ENCODE data around the gene ULK1. TPM values are rescaled to one million over a fixed set of nuclear protein-coding genes. Genes with fewer than 3 reads are reported as not detected.
"Not testable (repeated sequence)": the region's sequence is repeated elsewhere in the genome, so short reads cannot be mapped to it uniquely, and the experiment has no call there.

The ULK1 gene
- total RNA-seq, 1 donor from 2014 or later = 21.3 TPM

DNA sequence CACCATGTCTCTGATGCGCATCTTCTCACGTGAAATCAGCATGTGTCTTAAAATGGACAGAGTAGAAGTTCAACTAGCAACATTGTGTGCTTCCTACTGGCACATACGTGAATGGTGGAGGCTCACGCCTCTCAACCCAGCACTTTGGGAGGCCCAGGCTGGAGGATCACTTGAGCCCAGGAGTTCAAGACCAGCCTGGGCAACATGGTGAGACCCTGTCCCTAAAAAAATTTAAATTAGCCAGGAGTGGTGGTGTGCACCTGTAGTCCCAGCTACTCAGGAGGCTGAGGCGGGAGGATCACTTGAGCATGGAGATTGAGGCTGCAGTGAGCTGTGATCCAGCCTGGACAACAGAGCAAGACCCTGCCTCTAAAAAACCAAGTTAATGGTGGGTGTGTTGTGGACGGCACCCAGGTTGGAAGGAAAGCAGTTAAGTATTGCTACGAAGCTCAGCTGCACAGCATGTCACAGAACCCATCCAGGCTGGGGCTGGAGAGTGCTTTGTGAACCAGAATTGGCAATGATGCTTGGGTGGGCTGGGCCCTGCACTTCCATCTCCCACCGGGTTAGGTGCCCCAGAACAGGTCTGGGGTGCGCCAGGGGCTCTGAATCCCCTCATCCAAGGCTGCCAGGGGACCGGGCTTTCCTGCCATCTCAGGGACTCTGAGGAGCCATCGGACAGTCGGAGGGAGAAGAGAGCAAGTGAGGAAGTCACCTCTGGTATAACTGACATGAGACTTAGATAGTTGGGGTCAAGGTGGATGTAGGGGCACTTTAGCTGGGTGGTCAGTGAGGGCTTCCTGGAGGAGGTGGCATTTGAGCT, 33.0 kb upstream of the ULK1 start:
- intact Hi-C loops (cut with micrococcal nuclease) = no loop called here

DNA sequence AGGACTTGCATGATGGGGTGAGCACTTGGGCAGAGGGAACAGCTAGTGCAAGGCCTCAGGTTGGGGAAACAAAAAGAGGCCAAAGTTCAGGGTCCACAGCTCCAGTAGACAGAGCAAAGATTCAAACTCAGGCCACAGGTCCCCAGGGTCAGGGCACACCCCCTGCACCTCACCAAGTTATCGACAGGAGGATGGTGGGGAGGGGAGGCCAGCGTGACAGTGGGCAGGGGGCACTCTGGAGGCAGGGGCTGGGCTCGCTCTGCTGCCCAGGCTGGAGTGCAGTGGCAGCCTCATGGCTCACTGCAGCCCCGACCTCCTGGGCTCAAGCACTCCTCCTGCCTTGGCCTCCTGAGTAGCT, 32.4 kb upstream of the ULK1 start:
- intact Hi-C loops (cut with micrococcal nuclease) = no loop called here

DNA sequence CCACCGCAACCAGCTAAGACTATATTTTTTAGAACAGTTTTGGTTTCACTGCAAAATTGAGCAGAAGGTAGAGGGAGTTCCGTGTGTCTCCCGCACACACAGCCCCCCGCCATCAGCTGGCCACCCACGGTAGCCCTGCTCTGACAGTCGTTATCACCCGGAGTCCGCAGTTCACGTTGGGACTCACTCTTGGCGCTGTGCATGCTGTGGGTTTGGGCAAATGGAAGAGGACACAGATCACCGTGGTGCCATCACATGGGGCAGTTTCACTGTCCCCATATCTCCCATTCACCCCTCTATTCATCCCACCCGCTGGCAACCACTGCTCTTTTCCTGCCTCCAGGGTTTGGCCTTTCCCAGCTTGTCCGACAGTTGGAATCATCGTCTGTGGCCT, 31.8 kb upstream of the ULK1 start:
- intact Hi-C loops (cut with micrococcal nuclease) = no loop called here

DNA sequence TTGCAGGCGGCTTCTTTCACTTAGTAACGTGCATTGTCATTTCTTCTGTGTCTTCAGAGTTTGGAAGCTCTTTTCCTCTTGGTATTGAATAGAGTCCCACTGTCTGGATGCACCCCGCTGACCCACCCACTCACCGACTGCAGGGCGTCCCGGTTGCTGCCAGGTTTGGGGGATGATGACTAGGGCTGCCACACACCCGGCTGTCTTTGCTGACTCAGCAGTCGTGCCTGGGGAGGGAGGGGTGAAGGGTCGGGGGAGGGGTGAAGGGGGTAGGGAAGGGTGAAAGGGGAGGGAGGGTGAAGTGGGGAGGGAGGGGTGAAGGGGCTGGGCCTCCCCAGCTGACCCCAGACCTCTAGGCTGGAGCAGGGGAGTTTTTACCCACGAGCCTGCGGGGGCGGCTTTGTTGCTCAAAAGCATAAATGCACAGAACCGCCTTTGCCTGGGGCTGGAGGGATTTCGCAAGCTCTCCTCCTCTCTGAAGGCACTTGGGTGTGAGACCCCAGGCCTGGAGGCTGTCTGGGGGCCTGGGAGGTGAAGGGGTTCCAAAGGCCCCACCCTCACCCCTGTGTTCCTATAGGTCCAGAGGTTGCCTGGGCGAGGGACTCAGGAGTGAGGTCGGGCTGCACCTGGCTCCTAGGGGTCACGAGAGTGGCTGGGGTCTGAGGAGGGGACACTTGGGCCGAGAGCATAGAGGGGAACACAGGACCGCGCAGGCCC, 31.3 kb upstream of the ULK1 start:
- intact Hi-C loops (cut with micrococcal nuclease) = no loop called here

DNA sequence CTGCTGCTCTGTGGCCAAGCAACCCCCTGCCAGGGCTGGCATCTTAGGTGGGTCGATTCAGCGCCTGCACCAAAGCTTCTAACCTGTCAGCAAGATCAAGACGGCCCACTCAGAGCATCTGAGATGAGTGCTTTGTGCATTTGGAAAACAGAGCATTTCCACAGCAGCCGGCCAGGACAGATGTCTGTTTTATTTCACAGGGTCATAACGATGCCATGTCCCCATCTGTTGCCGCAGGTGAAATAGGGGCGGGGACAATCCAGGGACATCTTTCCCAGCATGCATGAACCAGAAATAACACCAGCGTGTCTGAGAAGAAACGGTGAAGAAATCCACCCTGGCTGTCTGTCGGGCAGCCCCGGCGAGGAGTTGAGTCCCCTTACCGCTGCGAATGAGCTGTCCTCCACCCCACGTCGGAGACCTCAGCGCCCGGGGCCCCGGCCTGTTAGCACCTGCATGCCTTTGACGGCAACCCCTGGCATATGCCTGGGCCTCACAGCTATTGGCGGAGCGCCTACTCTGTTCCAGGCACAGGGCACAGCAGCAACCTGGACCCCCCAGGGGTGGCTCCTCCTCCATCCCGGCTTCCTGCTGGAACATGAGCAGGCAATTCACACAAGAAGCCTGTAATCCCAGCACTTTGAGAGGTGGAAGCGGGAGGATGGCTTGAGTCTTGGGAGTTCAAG, 30.6 kb upstream of the ULK1 start:
- intact Hi-C loops (cut with micrococcal nuclease) = no loop called here

DNA sequence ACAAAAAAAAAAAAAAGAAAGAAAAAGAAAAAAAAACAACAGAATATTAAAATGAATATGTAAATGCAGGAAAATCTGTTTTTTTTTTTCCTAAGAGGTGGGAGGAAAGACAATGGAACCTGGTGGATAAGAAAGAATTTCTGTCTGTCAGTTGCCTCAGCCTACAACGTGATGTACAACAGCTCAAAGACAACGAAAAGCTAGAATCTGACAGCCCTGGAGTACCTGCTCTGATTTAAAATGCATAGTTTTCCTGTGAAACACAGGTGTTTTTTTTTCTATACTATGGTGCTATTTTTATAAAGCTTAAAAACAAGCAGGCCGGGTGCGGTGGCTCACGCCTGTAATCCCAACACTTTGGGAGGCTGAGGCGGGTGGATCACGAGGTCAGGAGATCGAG, 30.0 kb upstream of the ULK1 start:
- intact Hi-C loops (cut with micrococcal nuclease) = no loop called here

DNA sequence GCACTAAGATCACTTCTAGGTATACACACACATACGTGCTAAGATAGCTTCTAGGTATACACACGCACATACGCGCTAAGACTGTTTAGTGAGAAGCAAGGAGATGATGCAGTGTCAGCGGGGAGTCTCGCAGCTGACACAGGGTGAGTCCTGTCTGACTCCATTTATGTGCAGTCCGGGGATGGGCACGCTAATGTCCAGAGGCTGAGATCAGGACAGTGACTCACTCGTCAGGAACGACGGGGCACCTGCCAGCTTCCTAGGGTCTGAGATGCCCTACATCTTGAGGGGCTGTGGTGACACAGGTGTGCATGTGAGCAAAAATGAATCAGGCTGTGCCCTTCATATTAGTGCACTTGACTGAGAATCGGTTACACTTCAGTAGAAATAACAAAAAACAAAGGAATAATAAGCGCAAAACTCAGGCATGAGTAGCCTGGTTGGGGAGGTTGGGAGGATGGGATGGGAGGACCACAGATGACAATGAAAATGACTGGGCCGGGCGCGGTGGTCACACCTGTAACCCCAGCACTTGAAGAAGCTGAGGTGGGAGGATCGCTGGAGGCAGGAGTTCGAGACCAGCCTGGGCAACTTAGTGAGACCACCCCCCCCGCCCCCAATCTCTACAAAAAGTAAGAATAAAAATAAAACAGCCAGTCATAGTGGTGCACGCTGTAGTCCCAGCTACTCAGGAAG, 29.1 kb upstream of the ULK1 start:
- intact Hi-C loops (cut with micrococcal nuclease) = no loop called here

DNA sequence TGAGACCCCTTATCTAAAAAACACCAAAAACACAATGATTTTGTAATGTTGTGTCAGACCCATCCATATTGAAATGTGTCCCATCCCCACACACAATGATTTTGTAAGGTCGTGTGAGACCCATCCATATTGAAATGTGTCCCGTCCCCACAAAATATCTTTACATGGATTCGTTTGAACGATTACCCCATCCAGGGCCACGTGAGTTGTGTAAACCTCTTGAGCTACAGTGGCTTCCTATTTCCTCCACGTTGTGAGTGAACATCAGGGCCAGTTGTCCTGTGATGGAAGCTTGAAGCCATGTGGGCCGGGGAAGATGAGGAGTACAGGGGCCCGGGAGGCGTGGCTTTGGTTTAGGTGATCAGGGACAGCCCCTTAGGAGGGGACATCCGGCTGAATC, 27.0 kb upstream of the ULK1 start:
- intact Hi-C loops (cut with micrococcal nuclease) = no loop called here

DNA sequence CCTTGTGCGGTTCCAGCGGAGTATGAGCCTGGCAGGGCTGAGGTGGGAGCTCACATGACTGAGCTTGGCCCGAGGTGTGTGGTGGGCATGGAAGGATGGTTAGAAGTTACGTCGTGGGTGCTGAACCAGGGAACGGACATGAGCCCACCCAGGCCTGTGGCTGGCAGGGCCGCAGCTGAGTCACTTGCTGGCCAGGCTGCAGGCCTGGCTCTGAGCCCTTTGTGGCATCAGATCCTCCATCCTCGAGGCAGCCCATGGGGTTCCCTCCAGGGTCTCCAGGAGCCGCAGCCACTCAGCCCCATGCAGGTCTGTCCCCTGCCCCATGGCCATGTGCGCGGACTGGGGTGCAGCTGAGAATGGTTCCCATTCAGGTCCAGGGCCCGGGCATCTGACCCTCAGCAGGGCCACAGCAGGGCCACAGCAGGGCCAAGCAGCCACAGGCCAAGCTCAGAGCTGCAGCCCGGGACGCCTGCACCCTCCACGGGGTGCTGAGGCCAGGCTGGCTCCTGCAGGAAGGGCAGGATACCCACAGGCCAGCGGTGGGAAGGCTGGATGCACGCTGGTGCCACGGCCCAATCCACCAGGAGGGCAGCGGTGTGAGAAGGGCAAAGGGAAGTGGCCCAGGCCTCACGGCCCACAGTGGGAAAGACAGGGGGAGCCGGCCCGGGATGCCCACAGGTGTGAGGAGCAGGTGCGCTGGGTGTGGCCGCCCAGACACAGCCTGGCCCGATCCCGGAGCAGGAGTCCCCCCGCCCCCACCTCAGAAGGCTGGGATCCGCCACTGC, 26.3 kb upstream of the ULK1 start:
- intact Hi-C loops (cut with micrococcal nuclease) = no loop called here

DNA sequence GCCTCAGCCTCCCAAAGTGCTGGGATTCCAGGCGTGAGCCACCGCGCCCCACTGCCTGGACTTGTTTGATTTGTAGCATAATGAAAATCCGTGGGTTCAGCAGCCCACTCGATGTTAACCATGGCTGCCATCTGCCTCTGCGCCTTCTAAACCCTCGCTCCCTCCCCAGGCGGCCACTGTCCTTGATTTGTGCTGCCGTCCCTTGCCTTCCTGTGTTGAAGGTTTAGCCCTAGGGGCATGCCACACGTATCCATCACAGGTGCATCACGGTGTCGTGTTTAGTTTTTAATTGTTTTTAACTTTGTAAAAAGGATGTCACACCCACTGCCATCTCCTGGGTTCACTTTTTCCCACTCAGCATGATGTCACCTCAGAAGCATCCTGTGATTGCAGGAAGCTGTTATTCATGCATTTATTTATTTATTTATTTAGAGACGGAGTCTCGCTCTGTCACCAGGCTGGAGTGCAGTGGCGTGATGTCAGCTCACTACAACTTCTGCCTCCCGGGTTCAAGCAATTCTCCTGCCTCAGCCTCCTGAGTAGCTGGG, 24.5 kb upstream of the ULK1 start:
- intact Hi-C loops (cut with micrococcal nuclease) = no loop called here

DNA sequence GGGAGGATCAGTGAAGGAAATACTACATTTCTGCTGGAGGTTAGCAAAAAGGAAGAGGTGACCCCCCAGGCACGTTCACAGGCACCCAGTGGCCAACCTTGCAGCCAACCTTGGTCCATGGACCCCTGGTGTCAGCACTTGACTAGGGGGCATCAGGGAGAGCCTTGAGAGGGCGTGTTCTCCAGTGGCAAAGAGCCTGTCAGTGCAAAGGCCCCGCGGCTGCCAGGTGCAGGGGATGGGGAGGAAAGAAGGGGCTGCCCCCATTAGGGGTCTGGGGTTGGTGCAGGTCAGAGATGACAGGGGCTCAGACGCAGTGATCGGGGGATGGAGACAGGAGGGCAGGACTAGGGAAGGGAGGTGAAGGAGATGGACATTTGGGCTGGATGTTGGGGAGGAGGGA, 22.7 kb upstream of the ULK1 start:
- intact Hi-C loops (cut with micrococcal nuclease) = no loop called here

DNA sequence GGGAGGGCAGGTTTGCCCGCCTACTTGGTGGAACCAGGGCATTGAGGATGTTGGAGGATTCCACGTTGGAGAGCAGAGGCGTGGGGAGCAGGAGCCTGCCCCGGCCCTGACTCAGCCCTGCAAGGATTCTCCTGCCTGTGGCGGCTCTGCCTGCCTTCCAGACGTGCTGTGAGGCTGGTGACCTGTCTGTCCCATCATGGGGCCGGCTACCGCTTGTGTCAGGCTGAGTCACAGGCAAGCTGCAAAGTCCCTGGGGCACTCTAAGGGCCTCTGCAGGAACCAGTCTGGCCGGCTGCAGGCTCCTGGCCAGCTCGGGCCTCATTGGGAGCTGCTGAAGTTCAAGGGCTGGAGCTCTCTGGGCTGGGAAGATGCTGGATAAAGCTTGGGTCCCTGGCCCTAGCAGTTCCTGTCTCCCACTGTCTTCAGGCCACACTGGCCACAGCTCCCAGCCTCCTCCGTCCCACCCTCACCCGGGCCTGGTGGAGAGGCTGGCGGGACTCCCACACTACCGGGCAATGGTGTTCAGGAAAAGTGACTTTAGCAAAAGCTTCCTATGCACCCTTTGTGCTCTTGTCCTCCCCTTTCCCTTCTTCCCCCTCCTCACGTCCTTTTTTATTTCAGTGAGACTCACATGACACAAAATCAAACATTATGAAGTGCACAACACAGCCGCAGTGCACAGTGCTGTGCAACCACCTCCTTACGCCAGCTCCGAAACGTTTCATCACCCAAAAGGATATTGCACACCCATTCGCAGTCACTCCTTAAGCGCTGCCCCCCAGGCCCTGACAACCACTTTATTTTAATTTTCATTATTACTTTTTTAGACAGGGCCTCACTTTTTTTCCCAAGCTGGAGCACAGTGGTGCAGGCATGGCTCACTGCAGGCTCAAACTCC, 22.0 kb upstream of the ULK1 start:
- intact Hi-C loops (cut with micrococcal nuclease) = no loop called here

DNA sequence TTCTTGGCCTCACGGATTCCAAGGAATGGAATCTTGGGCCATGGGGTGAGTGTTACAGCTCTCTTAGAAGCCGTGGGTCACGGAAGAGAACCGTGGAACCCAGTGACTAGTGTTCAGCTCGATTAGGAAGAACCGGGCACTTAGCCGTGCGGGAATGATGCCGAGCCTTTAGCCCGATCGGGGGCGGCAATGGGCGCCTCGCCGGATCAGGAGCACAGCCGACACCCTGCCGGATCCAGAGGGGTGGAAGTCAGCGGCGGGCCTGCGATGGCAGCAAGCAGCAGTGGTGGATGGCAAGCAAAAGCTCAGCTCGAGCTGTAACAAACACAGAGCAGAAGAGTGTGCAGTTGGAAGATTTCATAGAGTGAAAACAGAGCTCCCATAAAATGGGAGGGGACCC, 21.1 kb upstream of the ULK1 start:
- intact Hi-C loops (cut with micrococcal nuclease) = no loop called here

DNA sequence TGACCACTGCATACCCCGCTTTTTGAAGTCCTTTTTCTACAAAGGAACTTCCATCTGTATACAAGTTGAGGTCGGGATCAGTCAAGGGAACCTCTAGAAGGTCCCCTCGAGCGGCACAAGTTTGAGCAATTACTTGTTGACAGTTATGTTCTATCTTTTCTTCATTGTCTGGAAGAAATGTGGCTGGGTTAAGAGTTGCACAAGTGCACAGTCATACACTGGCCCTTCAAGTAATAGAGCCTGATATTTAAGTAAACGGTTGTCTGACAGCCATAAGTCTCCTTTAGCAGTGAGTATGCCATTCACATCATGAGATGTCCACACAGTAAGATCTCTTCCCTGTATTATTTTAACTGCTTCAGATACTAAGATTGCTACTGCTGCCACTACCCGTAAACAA, 19.4 kb upstream of the ULK1 start:
- intact Hi-C loops (cut with micrococcal nuclease) = not testable (repeated sequence)

DNA sequence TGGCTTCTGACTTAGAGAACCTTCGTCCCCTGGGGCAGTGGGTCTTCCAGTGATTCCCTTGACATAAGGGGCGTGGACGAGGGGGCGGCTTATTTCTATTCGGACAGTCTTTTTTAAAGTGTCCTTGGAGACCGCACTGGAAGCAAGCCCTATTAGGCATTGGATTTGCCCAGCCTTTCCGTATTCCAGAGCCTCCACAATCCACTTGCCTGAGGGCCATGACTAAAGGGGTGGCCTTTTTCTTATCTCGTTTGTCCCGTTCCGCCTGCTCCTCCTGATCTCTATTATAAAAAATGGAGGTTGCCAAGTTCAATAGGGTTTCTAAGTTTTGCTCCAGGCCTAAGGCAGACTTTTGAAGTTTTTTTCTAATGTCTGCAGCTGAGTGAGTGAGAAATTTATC, 17.2 kb upstream of the ULK1 start:
- intact Hi-C loops (cut with micrococcal nuclease) = not testable (repeated sequence)

DNA sequence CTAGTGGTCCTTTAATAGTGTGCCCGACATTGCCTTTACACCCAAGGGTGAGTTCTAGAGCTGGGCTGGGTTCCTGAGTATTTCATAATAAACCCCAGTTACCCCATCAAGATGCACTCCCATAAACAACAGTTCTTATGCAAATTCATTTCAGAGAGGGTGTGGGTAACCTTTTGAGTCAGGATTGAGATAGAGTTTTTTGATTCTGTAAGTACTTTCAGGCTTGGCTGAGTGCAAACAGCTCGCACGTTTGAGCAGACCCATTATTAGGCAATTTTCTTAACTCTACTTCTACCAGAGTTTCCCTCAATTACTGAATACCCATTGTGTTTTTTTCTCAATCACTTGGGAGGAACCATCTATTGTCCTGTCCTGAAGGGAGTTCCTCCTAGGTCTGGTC, 16.0 kb upstream of the ULK1 start:
- intact Hi-C loops (cut with micrococcal nuclease) = not testable (repeated sequence)

DNA sequence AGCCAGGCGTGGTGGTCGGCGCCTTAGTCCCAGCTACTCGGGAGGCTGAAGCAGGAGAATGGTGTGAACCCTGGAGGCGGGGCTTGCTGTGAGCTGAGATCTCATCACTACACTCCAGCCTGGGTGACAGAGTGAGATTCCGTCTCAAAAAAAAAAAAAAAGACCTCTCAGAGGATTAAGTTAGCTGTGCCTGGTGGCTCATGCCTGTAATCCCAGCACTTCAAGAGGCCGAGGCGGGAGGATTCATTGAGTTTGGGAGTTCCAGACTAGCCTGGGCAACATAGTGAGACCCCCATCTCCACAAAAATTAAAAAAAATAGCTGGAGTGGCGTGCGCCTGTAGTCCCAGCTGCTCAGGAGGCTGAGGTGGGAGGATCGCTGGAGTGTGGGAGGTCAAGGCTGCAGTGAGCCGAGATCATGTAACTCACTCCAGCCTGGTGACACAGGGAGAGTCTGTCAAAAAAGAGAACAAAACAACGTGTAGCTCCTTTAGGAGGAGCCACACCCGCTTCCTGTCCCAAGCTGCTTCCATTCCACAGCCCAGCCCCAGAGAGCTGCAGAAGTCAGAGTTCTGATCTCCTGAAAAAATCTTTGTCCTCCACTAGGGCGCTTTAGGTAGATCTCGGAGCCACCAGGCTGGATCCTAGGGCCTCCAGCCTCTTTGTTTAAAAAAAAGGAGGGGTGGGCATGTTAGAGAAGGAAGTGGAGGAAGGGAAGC, 11.5 kb upstream of the ULK1 start:
- intact Hi-C loops (cut with micrococcal nuclease) = no loop called here

DNA sequence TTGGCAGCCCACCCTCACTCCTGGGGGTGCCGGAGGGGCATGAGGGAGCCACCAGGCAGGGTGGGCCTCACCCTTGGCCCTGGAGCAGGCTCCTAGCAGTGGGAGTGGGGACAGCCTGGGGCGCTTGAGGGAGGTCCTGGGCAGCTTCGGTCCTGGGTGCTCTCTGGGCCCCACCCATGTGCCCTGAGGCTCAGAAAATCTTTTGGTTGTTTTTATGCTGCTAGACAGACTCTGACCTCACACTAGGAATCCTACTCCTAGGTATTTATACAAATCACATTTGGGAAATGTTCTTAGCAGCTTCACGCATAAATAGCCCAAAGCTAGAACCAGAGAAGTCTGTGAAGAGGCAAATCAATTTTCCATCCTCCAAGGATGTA, 10.9 kb upstream of the ULK1 start:
- intact Hi-C loops (cut with micrococcal nuclease) = no loop called here

DNA sequence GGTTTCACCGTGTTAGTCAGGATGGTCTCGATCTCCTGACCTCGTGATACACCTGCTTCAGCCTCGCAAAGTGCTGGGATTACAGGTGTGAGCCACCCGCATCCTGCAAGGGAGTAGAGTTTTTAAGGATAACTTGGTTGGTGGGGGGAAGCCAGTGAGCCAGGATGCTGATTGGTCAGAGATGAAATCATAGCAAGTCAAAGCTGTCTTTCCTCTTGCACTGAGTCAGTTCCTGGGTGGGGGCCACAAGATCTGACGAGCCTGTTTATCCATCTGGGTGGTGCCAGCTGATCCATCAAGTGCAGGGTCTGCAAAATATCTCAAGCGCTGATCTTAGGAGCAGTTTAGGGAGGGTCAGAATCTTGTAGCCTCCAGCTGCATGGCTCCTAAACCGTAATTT, 9.3 kb upstream of the ULK1 start:
- intact Hi-C loops (cut with micrococcal nuclease) = not testable (repeated sequence)
